GM12878 (cell line): ENCODE measurements around the gene PHACTR1. TPM values are rescaled to one million over a fixed set of nuclear protein-coding genes. Genes with fewer than 3 reads are reported as not detected.

Experiments used
- ATAC-seq: fragments of 200-7000 bp; cut with Tn5 transposase; 3 replicates; pipeline ENCODE4 v1.9.1; 2020; ENCODE audit warnings: mild to moderate bottlenecking, moderate library complexity
- BruUV-seq: library from RNA; stranded (reverse); fragments of 400-500 nt; replicated peaks from 2 replicates; lab custom pipeline; 2021; lab: Mats Ljungman, UMichigan
- CTCF ChIA-PET: fragments of 300-600 bp; sonication (Branson Sonifier 250); formaldehyde crosslinking; extraction: SDS; loops from one replicate; lab custom pipeline; 2021; ENCODE audit warnings: inconsistent platforms; lab: Yijun Ruan, JAX
- POLR2A ChIA-PET: fragments of 350-600 bp; formaldehyde crosslinking; extraction: SDS; loops from one replicate; lab custom pipeline; 2021; ENCODE audit warnings: inconsistent platforms; lab: Charles Lee
- RAD21 ChIA-PET: fragments of 300-600 bp; sonication (Branson Sonifier 250); formaldehyde crosslinking; loops from one replicate; lab custom pipeline; 2023; ENCODE audit warnings: antibody characterized with exemption; ENCODE audit not compliant: unreplicated experiment; lab: Charles Lee
- SMC1A ChIA-PET: fragments of 300-600 bp; sonication (Branson Sonifier 250); formaldehyde crosslinking; loops from one replicate; lab custom pipeline; 2023; ENCODE audit not compliant: unreplicated experiment, uncharacterized antibody; lab: Charles Lee
- DNase-seq: peaks from one replicate; pipeline ENCODE4 v3.0.0-alpha.2; 2011; ENCODE audit warnings: low read depth, low spot score
- FAIRE-seq: peaks from 3 replicates; lab custom pipeline; 2011; peaks lifted over from hg19 to GRCh38; lab: Jason Lieb, UNC
- H2AFZ ChIP-seq: 2 replicates; pipeline ENCODE4 v1.6.0; 2011; ENCODE audit warnings: low read depth, low read length, control low read depth; ENCODE audit not compliant: control insufficient read depth
- H3K27ac ChIP-seq: 2 replicates; pipeline ENCODE4 v1.5.1; 2011; ENCODE audit warnings: control low read depth; ENCODE audit not compliant: control insufficient read depth, insufficient read depth
- H3K27me3 ChIP-seq, 2 experiments: replicated peaks in 1 of 2; 2 replicates each; pipeline versions ENCODE4 v1.6.0 to v1.6.1; 2011; ENCODE audit warnings: low read length in 1 of 2; ENCODE audit not compliant: control insufficient read depth in 2 of 2, insufficient read depth in 2 of 2
- H3K36me3 ChIP-seq, 2 experiments: 2 replicates each; pipeline ENCODE4 v1.5.1; 2011; ENCODE audit warnings: low read length in 1 of 2; ENCODE audit not compliant: control insufficient read depth in 2 of 2, insufficient read depth in 2 of 2
- H3K4me1 ChIP-seq: 2 replicates; pipeline ENCODE4 v1.6.1; 2011; ENCODE audit warnings: mild to moderate bottlenecking, low read length, moderate library complexity, mixed read lengths; ENCODE audit not compliant: control insufficient read depth, insufficient read depth
- H3K4me2 ChIP-seq: 2 replicates; pipeline ENCODE4 v1.6.0; 2011; ENCODE audit warnings: control low read depth; ENCODE audit not compliant: control insufficient read depth, insufficient read depth
- H3K4me3 ChIP-seq: fragments of 200-600 bp; sonication (generic); 2 replicates; pipeline ENCODE4 v1.5.1; 2016
- H3K79me2 ChIP-seq: 2 replicates; pipeline ENCODE4 v1.6.0; 2011; ENCODE audit warnings: low read length; ENCODE audit not compliant: control insufficient read depth, insufficient read depth
- H3K9ac ChIP-seq: 2 replicates; pipeline ENCODE4 v1.8.0; 2011; ENCODE audit warnings: low read length, control low read depth, mixed read lengths; ENCODE audit not compliant: control insufficient read depth, insufficient read depth
- H3K9me3 ChIP-seq: replicated peaks from 3 replicates; pipeline ENCODE4 v1.5.1; 2011; ENCODE audit warnings: mild to moderate bottlenecking, low read length; ENCODE audit not compliant: control insufficient read depth, insufficient read depth
- H4K20me1 ChIP-seq: 2 replicates; pipeline ENCODE4 v1.6.0; 2011; ENCODE audit not compliant: control insufficient read depth, insufficient read depth
- ASH2L ChIP-seq: fragments of 300-600, 200-600 bp; sonication (generic); IDR thresholded peaks from 2 replicates; pipeline ENCODE4 v1.6.1; 2017; ENCODE audit warnings: low read depth, mild to moderate bottlenecking, borderline replicate concordance
- RELA ChIP-seq: fragments of 450-650 bp; IDR thresholded peaks from 2 replicates; pipeline ENCODE4 v1.8.0; 2014; ENCODE audit warnings: borderline replicate concordance; ENCODE audit not compliant: partially characterized antibody
- TCF12 ChIP-seq: IDR thresholded peaks from 2 replicates; pipeline ENCODE4 v1.6.1; 2011; ENCODE audit warnings: low read depth, mild to moderate bottlenecking, low read length
- USF2 ChIP-seq: IDR thresholded peaks from 2 replicates; pipeline ENCODE4 v1.6.1; 2011; ENCODE audit warnings: low read depth, low read length, improper control_type of control experiment, borderline replicate concordance
- ZSCAN29 ChIP-seq: fragments of 450-650 bp; IDR thresholded peaks from 2 replicates; pipeline ENCODE4 v1.6.1; 2017; ENCODE audit warnings: mild to moderate bottlenecking, moderate library complexity
- WGBS: methylation state at CpG from one replicate; pipeline ENCODE4 v1.1.6; 2016; ENCODE audit warnings: low lambda C conversion rate; ENCODE audit not compliant: insufficient replicate concordance, insufficient coverage; ENCODE audit errors: missing lambda C conversion rate; 5-methylcytosine and 5-hydroxymethylcytosine counted together
- in situ Hi-C: fragments of 300-500 bp; cut with MboI; formaldehyde crosslinking; loops from 9 replicates; pipeline ENCODE4 v1.14.3; 2018; ENCODE audit warnings: mixed read lengths
- intact Hi-C: fragments of 100-400 bp; cut with micrococcal nuclease; formaldehyde crosslinking; loops from one replicate; pipeline ENCODE4 v1.14.2; 2022; ENCODE audit not compliant: unreplicated experiment
- polyA plus RNA-seq, 11 experiments: library from polyadenylated mRNA; depleted of rRNA in 4 of 11; unstranded in 6 of 11; stranded (reverse) in 5 of 11; fragments of >200 nt; fragmentation: Nextera tagmentation in 4 of 11; fragmentation: Illumina TruSeq in 1 of 11; extraction: Ambion mirVana in 4 of 11; extraction: Trizol in 1 of 11; gene quantifications; 1 replicate in 1 of 11; 2 replicates in 10 of 11; pipeline versions ENCODE4 v1.2.1 to v1.2.3, GENCODE V29; 2011 to 2016; ENCODE audit warnings: inconsistent platforms in 2 of 11, missing spikeins in 2 of 11, low read depth in 1 of 11
- total RNA-seq, 4 experiments: library from RNA; depleted of rRNA in 3 of 4; stranded (reverse); fragments of >200 nt in 3 of 4; fragmentation: Illumina TruSeq in 1 of 4; extraction: Trizol in 1 of 4; gene quantifications; 2 replicates each; pipeline versions ENCODE4 v1.2.1 to v1.2.3, GENCODE V29; 2013 to 2021

PHACTR1 gene
- total and polyA plus RNA-seq, 10 of the 15 experiments (the other 5 are each of a cell fraction or from before 2014, with no cell fraction given): 34.2 to 94.6 (median 62.3) TPM

GRCh38 chr6:12842114-12842513 is 125.5 kb downstream of the PHACTR1 start:
- Histone ChIP-seq H3K4me1 (no peaks in the 10 kb centered on the region), H3K27ac (no peak overlapping the region), H2AFZ (no peak overlapping the region), H3K9me3 (no peaks in the 10 kb centered on the region; the same call in 1 of the 3 replicates), H3K36me3 (no peaks in the 10 kb centered on the region), H3K79me2 (no peaks in the 10 kb centered on the region), H3K4me2 (no peak overlapping the region), H3K27me3 (no peaks in the 10 kb centered on the region; a peak in 2 of 4 replicates), H3K4me3 (no peak overlapping the region), H4K20me1 (no peaks in the 10 kb centered on the region), H3K9ac (no peak overlapping the region)
- RAD21 ChIA-PET: no interaction called here
- POLR2A ChIA-PET: no interaction called here
- ATAC-seq (no peak), DNase-seq (no peak), FAIRE-seq (no peak)
- in situ Hi-C loops: no loop called here
- CTCF ChIA-PET: interaction anchor here (0.6 to 1.3 kb wide), 2 partner anchors 8 to 1259 kb away, joined by 3 read pairs; no protein-coding TSS in a partner anchor
- no TSS peak for BruUV-seq
- intact Hi-C loops: no loop called here
- SMC1A ChIA-PET: no interaction called here
- no peak for TF ChIP-seq ASH2L

GRCh38 chr6:12842658-12843057 is 126.1 kb downstream of the PHACTR1 start:
- Histone ChIP-seq H3K36me3 (no peaks in the 10 kb centered on the region), H2AFZ (no peak overlapping the region), H3K4me3 (no peak overlapping the region), H3K9ac (no peak overlapping the region), H3K9me3 (no peaks in the 10 kb centered on the region; the same call in 1 of the 3 replicates), H3K27ac (no peak overlapping the region), H3K79me2 (no peaks in the 10 kb centered on the region), H3K4me1 (no peaks in the 10 kb centered on the region), H3K4me2 (no peak overlapping the region), H4K20me1 (no peaks in the 10 kb centered on the region), H3K27me3 (no peaks in the 10 kb centered on the region; a peak in 2 of 4 replicates)
- CTCF ChIA-PET: interaction anchor here (0.6 to 1.3 kb wide), 4 partner anchors 9 to 1259 kb away, joined by 3 to 6 read pairs (median 3); no protein-coding TSS in a partner anchor
- no TSS peak for BruUV-seq
- no peak for TF ChIP-seq USF2
- TF ChIP-seq TCF12: no peak
- TF ChIP-seq RELA: no peak
- TF ChIP-seq ZSCAN29: no peak
- POLR2A ChIA-PET: no interaction called here
- no peak for FAIRE-seq
- 2% methylated on average over 2 of the region's 2 CpGs for WGBS
- intact Hi-C loops (no loop called here), in situ Hi-C loops (no loop called here)
- no peak for ATAC-seq
- DNase-seq: no peak
- RAD21 ChIA-PET: no interaction called here
- SMC1A ChIA-PET: interaction anchor here (1.4 kb wide), 1 partner anchor 204 kb away, joined by 3 read pairs; no protein-coding TSS in a partner anchor
